Measurements from ENCODE around the gene MYB. TPM values are rescaled to one million over a fixed set of nuclear protein-coding genes. Genes with fewer than 3 reads are reported as not detected.
"Not testable (repeated sequence)": the region's sequence is repeated elsewhere in the genome, so short reads cannot be mapped to it uniquely, and the experiment has no call there.

Gene MYB
- total RNA-seq, 1 experiment from 2014 or later = 0.95 TPM

DNA sequence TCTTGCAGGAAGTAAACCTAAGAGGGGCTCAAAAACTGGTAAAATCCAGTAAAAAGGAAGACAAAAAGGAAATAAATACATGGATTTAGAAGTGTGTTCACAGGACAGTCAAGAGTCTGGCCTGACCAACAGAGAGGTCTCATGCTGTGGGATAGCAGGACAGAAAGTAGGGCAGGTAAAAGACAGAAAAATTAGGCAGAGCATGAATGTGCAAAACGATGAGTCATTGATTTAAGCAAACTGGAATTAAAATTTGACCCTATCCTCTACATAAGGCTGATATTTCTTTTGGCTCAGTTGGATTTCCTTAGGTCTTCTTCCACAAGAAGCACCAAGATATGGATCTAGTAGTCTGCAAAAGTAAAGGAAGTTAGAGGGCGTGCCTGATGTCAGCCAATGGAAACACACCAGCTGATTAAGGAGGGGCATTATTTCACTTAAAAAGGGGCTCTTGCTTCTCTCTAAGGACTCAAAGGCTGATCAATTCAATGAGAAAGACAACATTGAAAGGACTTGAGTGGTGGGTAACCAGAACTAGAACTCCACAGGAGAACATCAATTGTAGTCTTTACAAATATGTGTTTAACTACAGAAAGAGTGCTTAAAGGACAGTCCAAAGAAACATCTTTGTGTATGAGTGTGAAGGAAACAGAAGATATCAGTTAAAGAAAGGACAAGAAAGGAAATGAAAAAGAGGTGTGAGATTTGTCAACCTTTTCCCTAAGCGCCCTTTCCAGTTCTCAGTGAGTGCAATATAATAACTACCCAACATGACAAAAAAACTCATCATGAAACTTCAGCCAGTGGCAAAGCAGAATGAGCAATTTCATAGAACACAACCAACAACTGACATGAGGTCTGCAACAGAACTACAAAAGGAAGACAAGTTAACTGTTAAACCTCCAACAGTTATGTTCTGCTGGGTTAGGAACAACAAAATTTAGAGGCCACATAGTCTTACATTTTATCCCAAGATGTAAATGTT lies 19.4 kb upstream of the MYB start:
- in situ Hi-C loops (cut with HindIII; ENCODE audit: low pct_unique_long_range_greater_than_20kb, low sequenced_read_pairs) = no loop called here
- DNase-seq (ENCODE audit: low read depth) = no peak

DNA sequence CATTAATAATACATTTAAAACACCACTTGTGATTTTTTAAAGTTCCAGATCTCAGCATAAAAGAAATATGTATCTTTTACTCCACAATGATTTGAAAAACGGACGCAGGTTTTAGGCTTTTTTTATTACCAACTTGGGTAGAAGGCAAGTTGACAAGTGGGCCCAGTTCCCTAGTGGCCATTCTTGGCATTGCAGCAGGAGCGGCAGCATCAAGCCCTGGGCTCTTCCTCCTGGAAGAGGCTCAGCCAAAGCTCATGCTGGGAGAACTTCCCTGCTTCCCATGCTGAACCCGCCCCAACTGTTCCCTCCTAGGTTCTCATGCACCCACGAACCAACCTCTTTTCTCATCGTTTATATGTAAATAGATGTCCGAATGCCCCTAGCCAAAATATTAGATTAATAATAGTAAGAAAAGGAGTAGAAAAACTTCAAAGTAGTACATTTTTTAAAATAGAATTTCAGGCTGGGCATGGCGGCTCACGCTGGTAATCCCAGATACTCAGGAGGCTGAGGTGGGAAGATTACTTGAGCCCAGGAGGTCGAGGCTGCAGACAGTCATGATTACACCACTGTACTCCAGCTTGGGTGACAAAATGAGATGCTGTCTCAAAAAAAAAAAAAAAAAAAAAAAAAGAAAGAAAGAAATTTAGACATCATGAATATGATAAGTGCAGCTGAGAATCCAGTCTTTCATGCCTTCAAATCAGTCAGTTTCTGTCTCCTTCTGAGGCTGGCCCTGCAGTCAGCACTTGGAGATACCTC lies 18.2 kb upstream of the MYB start:
- in situ Hi-C loops (cut with HindIII; ENCODE audit: low pct_unique_long_range_greater_than_20kb, low sequenced_read_pairs) = no loop called here
- peak; percentile 11 for DNase-seq (ENCODE audit: low read depth)

DNA sequence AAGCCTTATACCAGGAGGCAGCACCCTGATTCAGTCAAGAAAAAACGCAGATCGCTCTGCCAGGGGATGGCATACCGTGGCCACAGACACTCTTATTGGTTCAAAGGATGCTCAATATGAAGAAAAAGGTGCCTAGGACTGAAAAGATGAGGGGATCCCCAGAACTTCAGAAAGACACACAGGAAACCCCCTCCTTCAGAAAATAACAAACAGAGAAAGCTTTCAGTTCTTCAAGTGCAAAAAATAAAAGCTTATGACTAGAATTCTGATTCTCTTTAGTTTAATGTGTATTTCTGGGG lies 17.7 kb upstream of the MYB start:
- DNase-seq (ENCODE audit: low read depth) = no peak
- in situ Hi-C loops (cut with HindIII; ENCODE audit: low pct_unique_long_range_greater_than_20kb, low sequenced_read_pairs) = no loop called here

DNA sequence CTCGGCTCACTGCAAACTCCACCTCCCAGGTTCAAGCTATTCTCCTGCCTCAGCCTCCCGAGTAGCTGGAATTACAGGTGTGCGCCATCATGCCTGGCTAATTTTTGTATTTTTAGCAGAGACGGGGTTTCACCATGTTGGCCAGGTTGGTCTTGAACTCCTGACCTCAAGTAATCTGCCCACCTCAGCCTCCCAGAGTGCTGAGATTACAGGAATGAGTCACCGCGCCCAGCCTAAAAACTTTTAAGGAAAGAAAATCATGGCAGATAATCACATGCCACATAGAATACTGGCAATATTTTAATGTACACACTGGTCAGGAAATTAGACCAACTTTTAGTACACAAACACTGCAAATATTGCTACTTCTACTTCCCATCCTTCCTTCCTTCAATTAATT lies 16.7 kb upstream of the MYB start:
- in situ Hi-C loops (cut with HindIII; ENCODE audit: low pct_unique_long_range_greater_than_20kb, low sequenced_read_pairs); DNase-seq (ENCODE audit: low read depth): not testable (repeated sequence)

DNA sequence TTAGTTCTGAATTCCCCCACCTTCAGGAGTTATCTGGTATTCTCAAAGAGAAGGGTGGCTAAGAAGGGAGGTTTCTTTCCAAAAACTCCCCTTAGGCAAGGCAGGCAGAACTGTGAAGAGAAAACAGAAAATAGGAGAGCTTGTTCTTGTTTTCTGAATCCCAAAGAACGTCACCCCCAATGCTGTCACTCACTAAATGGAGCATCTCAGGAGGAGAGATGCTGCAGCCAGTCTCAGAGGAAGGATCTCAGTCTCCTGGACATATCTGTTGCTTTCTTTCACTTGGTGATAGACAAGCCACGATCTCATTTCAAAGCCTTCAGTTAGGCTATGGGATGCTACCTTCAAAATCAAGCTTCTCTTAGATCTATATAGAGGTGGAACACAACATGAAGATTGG lies 16.1 kb upstream of the MYB start:
- in situ Hi-C loops (cut with HindIII; ENCODE audit: low pct_unique_long_range_greater_than_20kb, low sequenced_read_pairs) = no loop called here
- DNase-seq (ENCODE audit: low read depth) = no peak

DNA sequence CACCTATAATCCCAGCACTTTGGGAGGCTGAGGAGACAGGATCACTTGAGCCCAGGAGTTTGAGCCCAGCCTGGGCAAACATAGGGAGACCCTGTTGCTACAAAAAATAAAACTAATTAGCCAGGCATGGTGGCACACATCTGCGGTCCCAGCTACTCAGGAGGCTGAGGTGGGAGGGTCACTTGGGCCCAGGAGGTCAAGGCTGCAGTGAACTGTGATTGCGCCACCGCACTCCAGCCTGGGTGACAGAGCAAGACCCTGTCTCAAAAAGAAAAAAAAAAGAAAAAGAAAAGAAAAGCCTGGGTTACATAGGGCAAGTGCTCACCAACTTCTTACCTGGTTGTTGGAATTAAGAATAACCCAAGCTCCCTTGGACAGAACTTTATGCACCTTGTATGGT lies 14.6 kb upstream of the MYB start:
- in situ Hi-C loops (cut with HindIII; ENCODE audit: low pct_unique_long_range_greater_than_20kb, low sequenced_read_pairs) = no loop called here

DNA sequence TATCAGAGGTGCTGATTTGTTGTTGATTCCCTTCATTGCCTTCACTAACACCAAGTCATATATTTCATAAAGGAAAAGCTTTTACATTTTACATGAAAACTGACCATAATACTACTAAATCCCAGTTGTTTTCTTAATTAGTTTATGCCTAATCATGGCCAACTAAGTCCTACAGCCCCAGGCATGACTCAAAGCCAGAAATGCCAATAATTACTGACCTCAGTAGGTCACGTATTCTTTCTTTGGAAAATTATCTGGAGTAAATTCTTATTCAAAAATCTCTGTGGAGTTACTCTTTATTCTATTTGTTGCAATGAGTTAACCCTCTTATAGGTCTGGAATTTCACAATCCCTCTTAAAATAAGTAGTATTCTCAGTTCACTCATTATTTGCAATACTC lies 13.5 kb upstream of the MYB start:
- in situ Hi-C loops (cut with HindIII; ENCODE audit: low pct_unique_long_range_greater_than_20kb, low sequenced_read_pairs) = no loop called here
- DNase-seq (ENCODE audit: low read depth) = no peak

More for the DNA sequence above, 14.6 kb upstream of the MYB start:
- DNase-seq (ENCODE audit: low read depth) = no peak

DNA sequence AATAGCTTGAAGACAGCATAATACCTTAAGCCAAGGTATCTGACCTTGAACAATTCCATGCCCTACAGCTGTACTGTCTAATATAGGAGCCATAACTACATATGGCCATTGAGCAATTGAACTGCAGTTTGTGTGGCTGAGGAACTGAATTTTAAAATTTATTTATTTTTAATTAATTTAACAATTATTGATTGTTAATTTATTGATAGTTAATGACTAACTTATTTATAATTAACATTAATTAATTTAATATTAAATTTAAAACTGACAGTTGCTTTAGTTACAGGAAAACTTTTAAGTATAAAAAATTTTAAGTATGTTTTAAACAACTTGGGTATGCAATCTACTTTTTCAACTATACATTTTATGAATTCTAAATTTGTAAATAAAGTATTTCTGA lies 12.3 kb upstream of the MYB start:
- in situ Hi-C loops (cut with HindIII; ENCODE audit: low pct_unique_long_range_greater_than_20kb, low sequenced_read_pairs) = no loop called here
- DNase-seq (ENCODE audit: low read depth) = no peak

DNA sequence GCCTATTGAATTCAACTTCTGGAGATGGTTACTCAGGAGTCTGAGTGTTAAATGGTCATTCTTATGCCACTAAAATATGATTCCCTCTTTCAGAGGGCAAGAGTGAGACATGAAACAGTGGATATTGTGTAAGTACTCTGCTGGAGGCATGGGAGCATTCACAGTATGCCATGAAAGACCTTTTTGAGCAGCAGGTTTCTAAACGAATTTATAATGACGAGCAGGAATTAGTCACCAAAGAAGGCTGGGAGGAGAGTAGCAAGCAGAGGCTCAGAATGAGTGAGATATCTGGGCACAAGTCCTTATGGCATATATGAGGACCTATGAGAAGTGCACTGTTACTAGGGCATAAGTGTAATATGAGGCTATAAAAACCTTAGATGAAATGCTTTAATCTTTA lies 10.9 kb upstream of the MYB start:
- no peak for DNase-seq (ENCODE audit: low read depth)
- in situ Hi-C loops (cut with HindIII; ENCODE audit: low pct_unique_long_range_greater_than_20kb, low sequenced_read_pairs) = no loop called here

DNA sequence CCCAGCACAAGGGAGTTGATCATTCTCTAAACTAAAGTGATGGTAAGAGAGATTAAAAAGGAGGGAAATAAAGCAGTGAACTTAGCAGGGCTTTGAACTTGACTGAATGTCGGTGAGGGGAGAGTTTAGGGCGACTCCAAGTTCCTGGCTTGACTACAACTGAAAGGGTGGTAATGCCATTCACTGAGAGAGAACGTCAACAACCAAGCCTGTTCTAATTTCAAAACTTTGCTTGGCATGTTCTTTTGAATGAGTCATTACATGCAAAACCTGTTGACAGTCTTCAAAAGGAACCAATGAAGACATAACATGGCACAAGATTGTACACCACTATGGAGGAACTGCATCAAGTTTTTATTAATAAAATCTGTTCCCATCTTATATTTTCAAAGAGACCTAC lies 10.3 kb upstream of the MYB start:
- no peak for DNase-seq (ENCODE audit: low read depth)
- in situ Hi-C loops (cut with HindIII; ENCODE audit: low pct_unique_long_range_greater_than_20kb, low sequenced_read_pairs) = no loop called here

DNA sequence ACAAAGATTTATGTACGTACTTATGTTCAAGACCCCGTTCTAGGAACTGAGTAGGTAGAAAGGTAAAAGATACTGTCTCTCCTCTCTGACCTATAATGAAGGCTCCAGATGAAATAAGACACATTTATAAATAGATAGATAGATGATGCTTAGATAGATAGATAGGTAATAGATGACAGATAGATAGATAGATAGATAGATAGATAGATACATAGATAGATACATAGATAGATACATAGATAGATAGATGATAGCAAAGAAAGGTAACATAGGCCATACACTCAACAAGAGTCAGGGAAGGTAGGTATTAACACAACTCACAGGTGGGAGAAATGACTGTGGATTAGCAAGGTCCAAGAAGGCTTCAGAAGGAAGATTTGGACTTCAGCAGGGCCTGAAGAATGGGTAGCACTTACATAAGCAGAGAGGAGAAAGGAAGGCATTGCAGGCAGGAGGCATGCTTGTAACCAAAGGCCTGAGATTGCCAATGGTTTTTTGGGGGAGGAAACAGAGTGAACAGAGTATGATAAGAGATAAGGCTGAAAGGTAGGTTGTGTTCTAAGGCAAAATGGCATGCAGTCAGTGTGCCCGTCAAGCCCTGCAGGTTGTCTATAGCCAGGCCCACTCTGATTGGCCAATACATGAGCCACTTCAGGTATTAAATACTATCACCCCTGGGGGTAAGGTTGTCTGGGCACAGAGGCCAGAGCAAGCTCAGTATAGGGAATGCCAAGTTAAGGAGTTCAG lies 7.7 kb upstream of the MYB start:
- in situ Hi-C loops (cut with HindIII; ENCODE audit: low pct_unique_long_range_greater_than_20kb, low sequenced_read_pairs) = no loop called here
- no peak for DNase-seq (ENCODE audit: low read depth)

DNA sequence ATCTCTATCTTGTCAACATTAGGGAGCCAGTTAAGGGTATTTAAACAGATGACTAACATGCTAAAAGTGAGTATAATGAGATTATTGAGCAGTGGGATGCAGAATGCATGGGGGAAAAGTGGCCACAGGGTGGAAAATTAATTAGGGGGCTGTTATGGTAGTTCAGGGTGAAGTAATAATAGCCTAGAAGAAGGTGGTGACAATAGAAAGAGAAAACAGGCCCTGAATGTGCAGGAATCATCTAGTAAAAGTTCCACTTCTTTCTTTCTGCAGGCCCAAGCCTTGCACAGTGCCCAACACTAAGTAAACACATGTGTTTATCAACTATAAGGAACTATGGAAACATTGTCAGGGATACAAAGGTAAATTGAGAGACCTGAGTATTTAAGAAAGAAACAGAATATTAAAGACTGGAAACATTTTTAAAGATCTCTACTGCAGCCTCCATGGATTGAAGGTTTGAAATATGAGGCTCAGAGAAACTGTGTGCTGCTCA lies 7.1 kb upstream of the MYB start:
- no peak for DNase-seq (ENCODE audit: low read depth)
- in situ Hi-C loops (cut with HindIII; ENCODE audit: low pct_unique_long_range_greater_than_20kb, low sequenced_read_pairs) = no loop called here

DNA sequence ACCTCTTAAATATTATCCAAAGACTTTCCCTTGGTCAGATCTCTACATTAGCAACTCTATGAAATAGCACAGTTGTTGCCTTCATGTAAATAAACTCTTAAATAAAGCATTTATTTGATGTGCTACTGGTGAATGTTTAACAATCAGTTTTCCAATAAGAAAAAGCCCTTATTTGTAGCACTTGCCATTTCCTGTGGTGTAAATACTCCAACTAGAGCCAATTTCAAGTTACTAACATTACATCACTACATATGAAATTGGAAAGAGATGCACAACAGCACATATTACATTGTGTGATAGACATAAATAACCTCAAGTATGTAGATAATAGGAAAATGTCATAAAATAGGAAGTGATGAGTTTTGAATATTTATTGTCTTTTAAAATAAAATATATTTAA lies 5.0 kb upstream of the MYB start:
- in situ Hi-C loops (cut with HindIII; ENCODE audit: low pct_unique_long_range_greater_than_20kb, low sequenced_read_pairs) = no loop called here
- no peak for DNase-seq (ENCODE audit: low read depth)

DNA sequence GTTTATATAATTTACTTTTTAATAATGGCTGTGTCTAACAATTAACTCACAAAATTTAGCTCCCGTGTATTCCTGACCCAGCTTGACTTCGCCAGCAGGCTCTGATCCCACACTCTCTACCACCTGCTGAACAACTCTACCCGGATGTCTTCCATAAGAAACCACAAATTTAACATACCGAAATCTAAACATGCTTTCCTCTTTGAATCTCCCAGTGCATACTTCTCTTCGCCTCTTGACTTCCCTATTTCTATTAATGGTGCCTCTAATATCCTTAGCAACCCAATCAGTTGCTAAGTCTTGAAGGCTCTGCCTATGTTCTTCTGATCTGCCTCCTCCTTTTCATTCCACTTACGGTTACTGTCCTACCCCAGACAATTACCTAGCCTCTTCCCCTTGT lies 4.6 kb upstream of the MYB start:
- DNase-seq (ENCODE audit: low read depth) = no peak
- in situ Hi-C loops (cut with HindIII; ENCODE audit: low pct_unique_long_range_greater_than_20kb, low sequenced_read_pairs) = no loop called here

DNA sequence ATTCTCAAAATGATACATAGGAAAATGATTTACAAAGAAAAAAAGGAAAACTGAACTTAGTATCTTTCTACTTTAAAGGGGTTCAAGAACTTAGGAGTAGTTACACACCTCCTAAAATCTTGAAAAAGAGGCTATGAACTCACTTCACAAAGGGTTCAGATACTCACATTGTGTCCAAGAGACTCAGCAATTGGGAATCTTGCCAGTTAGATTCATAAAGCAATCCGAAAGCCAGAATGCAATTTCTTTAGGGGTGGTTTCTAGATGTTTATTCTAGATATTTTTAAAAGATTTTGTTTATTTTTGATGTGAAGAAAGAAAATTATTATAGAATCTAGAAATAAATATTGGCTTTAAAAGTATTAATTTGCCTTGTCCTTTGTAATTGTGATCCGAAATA lies 1.7 kb upstream of the MYB start:
- DNase-seq (ENCODE audit: low read depth) = no peak
- in situ Hi-C loops (cut with HindIII; ENCODE audit: low pct_unique_long_range_greater_than_20kb, low sequenced_read_pairs) = no loop called here

DNA sequence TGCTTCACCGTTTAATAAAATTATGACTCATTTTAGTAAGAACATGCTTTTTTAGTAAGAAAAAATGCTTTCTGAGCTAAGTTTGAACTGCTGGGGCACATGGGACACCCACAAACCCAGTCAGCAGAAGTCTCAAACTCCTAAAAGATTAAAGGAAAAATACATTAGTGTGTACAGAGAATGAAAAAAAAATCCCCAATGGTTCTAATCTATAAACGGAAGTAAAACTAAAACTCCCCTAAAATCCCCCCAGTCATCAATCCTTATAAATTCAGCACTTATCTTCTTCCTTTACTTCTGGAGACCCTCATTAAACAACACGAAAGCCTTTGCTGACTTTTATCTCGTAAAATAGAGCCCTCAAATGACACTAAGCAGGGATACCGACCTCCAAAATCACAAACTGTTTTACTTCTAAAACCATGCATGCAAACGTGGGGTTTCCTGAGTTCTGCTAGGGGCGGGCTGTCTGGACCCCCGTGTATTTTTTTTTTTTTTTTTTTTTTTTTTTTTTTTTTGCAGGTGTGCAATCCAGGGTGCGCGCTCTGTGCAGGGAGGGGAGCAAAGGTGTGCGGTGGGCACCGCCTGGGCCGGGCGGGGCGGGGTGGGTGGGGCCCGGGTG lies 1.1 kb upstream of the MYB start:
- in situ Hi-C loops (cut with HindIII; ENCODE audit: low pct_unique_long_range_greater_than_20kb, low sequenced_read_pairs) = no loop called here

DNA sequence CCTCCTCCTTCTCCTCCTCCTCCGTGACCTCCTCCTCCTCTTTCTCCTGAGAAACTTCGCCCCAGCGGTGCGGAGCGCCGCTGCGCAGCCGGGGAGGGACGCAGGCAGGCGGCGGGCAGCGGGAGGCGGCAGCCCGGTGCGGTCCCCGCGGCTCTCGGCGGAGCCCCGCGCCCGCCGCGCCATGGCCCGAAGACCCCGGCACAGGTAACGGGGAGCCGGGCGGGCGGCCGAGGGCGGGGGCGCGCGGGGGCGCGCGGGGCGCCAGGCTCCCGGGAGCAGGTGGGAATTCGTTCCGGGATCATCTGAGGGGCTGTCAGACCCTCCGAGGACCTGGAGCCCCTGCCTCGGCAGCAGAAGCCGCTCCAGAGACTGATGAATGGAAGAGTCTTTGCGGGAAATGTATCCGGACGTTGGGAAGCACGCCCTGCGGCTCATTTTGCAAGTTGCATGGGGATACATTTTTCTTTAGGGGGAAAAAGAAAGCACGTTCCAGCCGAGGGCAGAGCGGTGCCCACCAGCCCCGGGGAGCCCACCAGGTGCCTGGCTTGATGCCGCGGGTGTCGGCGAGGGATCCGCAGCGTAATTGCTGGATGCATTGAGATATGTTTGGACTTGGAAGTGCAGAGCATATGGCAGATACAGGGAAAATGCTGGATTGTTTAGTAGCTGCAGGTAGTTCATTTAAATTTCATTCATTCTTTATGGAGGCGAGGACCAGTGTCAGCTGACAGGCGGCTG lies 394 bp downstream of the MYB start:
- in situ Hi-C loops (cut with HindIII; ENCODE audit: low pct_unique_long_range_greater_than_20kb, low sequenced_read_pairs) = no loop called here
- DNase-seq (ENCODE audit: low read depth) = peak; percentile 38

More for the DNA sequence above, 1.1 kb upstream of the MYB start:
- DNase-seq (ENCODE audit: low read depth) = no peak

Measured in Caki2 (cell line).